ENCODE measurements around the gene ZDHHC21.
A peak's percentile ranks its signal among the peaks of the same experiment; 100 is the strongest.

Gene ZDHHC21, protein sequence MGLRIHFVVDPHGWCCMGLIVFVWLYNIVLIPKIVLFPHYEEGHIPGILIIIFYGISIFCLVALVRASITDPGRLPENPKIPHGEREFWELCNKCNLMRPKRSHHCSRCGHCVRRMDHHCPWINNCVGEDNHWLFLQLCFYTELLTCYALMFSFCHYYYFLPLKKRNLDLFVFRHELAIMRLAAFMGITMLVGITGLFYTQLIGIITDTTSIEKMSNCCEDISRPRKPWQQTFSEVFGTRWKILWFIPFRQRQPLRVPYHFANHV

GRCh38 chr9:14693251-14693861 lies at the start of gene ZDHHC21:
ZDHHC21 (minus strand) TSS chr9:14693432; CDS start chr9:14674340, 19,092 bp downstream.
- no peak for DNase-seq (ENCODE audit: low read depth)

- DNase-seq (ENCODE audit: low read depth): no peak
Observed at GRCh38 chr9:14741369-14741768, 48.1 kb upstream of the ZDHHC21 start.

GRCh38 chr9:14733133-14733532 lies 39.9 kb upstream of the ZDHHC21 start:
- no peak for DNase-seq (ENCODE audit: low read depth)

DNA sequence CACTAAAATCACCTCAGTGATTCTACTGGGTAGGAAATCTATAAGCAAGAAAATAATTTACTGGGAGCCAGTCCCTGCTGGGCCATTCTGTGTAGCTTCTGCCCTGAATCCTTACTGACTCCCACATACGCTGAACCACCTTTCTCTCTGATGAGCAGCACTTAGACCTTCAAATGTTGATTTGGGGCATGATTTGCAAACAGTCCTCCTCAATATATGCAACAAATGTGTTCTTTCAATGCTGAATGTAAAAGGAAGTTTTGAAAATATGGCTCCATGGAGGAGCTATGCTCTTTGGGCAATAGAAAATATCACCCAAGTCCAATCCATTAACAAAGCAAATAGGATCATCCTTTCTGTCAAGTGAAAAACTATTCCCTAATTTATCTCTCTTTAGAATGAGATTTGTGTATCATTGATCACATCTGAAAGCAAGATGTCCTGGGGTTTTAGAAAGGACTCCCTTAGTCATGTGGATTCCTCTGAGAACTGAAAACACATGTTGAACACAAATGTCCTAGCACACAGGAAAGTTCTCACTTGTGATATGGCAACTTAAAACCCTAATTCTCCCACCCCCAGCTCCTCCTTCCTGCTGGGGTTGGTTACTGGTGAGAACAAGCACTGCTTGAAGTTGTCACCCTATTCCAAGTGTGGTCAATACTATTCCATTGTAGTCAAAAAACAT lies 38.2 kb upstream of the ZDHHC21 start:
- no peak for DNase-seq (ENCODE audit: low read depth)

DNA sequence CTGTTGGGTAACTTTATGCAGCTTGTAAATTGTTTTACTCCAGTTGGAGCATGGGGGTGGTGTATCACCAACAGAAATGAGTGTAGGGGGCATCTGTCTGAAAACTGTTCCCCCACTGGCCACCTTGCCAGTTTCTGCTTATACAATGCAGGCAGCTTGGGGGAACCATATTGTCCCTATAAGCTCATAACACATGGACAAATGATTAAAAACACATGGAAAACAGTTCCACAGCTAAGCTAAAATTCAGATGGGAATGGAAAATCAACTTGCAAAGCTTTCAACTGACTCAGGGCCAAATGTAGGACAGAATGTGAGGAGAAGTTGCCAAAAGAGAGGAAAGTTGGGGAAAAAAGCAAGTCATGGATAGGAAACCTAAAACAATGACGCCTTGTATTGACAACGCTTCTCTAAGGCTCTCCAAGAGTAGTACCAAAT lies 37.2 kb upstream of the ZDHHC21 start:
- DNase-seq (ENCODE audit: low read depth): no peak

DNA sequence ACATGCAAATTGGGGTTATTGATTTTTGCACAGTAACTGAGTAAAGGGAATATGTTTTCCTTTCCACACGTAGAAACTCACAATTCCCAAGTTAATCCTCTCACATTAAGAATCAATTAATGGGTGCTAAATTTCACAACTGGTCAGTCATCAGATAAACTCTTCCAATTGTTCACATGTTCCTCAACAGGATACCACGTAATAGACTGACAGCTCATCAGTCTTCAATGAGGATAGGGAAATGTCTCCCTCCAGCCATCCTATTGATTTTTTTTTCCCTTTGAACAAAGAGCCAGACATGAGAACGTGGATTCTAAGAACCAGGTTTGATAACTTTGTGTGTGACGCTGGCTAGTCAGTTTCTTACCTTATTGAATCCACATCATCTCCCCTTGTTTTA lies 30.1 kb upstream of the ZDHHC21 start:
- DNase-seq (ENCODE audit: low read depth): no peak

GRCh38 chr9:14722391-14723035 lies 29.3 kb upstream of the ZDHHC21 start, which contains the start of gene CER1:
CER1 (minus strand) TSS chr9:14722733; CDS start chr9:14722672, 61 bp downstream.
- no peak for DNase-seq (ENCODE audit: low read depth)

- DNase-seq (ENCODE audit: low read depth): no peak
Observed at GRCh38 chr9:14719231-14719923, 26.1 kb upstream of the ZDHHC21 start.

DNA sequence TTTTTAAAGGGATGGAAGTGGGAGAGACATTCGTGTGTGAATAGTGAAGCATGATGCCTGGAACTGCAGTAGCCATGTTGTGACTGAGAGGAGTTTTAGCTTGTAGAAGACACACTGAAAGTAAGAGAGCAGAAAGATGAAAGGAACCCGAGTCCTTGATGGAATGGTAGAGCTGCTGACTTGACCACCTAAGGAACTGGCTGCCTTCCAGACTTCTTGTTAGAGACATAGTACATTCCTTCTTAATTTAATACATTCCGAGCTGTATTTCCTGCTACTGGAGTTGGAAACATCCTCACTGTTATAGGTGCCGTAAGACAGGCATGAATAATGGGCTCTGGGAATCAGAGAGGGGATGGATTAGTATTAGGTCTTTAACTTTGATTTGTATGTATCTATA lies 21.9 kb upstream of the ZDHHC21 start:
- no peak for DNase-seq (ENCODE audit: low read depth)

DNA sequence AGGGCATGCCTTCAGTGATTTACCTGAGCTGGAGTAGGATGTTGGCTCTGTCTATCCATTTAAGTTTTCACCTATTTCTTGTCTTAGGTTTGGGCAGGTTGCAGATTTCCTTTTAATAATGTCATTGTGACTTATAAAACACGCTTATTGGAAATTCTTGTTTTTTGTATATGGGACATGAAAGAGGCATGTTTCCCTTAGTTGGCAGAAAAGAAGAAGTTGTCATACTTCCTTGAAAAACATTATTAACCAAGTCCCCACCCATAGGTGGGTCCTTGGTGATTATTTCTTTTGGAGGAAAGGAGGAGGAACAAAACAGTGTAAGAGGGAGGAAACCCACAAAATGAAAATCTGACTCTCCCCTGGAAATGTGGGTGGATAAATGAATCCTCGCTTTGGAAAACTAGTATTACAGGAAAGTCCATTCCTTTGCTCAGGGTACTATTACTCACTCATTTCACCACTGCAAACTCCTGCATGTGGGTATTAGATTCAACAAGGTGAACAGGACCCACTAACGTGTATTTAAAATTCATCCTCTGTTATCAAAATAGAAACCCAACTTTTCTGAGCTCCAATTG lies 20.0 kb upstream of the ZDHHC21 start:
- no peak for DNase-seq (ENCODE audit: low read depth)

- no peak for DNase-seq (ENCODE audit: low read depth)
Observed at GRCh38 chr9:14710804-14711203, 17.6 kb upstream of the ZDHHC21 start.

DNA sequence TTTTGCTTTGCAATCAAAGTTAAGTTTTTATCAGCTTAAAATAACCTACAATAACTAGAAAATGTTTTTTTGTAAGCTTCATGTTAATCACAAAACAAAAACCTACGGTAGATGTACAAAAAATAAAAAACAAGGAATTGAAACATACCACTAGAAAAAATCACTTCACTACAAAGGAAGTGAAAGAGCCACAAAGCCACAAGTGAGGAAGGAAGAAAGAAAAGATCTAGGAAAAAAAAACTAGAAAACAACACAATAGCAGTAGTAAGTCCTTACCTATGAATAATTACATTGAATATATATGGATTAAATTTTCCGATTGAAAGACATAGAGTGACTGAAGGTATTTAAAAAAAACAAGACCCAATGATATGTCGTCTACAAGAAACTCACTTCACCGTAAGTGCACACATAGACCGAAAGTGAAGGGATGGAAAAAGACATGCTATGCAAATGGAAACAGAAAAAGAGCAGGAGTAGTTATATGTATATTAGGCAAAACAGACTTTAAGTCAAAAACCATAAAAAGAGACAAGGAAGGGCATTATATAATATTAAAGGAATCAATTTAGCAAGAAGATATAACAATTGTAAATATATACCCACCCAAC lies 13.4 kb upstream of the ZDHHC21 start:
- no peak for DNase-seq (ENCODE audit: low read depth)

DNA sequence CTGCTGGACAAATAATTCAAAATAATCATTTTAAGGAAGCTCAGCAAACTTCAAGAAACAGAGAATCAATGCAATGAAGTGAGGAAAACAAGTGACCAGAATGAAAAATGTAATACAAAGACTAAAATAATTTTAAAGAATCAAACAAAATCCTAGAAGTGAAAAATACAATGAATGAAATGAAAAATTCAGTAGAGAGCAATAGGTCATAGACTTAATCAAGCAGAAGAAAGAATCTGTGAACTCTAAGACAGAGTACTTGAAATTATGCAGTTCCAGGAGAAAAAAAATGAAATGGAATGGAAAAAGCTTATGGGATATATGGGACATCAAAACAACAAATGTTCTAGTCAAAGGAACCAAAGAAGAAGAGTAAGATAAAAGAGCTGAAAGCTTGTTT lies 11.8 kb upstream of the ZDHHC21 start:
- no peak for DNase-seq (ENCODE audit: low read depth)

- DNase-seq (ENCODE audit: low read depth): no peak
Observed at GRCh38 chr9:14704281-14704680, 11.0 kb upstream of the ZDHHC21 start.

- DNase-seq (ENCODE audit: low read depth): no peak
Observed at GRCh38 chr9:14702200-14702720, 9.0 kb upstream of the ZDHHC21 start.

- no peak for DNase-seq (ENCODE audit: low read depth)
Observed at GRCh38 chr9:14692470-14693250, 572 bp downstream of the ZDHHC21 start.

DNA sequence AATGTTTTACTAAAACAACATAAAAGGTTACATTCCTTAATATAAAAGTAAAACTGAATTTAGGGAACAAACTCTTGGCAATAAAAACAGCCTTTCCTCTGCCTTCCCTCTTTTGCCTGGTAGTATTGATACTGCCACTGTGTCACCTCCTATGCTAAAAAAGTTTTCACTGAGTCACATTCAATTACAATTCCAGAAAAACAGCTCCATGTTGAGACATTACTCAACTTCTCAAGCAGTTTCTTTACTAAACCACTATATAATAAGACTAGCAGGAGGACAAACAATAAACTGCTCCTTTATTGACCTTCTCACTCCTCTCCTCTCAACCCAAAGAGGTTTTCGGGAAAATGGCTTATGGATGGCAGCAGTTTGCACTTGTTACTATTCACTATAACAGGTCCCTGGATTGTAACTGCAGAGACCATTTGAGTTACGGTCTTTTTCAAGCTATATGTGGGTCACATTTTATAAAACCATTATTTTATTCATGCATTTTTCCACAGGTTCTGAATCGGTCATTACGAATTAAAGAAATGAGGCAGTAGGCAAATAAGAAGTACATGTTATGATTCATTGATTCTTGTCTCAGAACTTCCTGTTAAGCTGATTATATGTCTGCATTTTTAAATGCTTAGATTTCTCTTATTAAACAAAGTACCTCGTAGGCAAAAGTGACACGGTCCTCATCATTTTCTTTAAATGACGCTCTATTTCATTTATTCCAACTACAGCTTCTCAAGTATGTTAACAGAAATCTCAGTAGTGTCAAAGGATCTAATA lies 2.1 kb downstream of the ZDHHC21 start:
- DNase-seq (ENCODE audit: low read depth): no peak

DNA sequence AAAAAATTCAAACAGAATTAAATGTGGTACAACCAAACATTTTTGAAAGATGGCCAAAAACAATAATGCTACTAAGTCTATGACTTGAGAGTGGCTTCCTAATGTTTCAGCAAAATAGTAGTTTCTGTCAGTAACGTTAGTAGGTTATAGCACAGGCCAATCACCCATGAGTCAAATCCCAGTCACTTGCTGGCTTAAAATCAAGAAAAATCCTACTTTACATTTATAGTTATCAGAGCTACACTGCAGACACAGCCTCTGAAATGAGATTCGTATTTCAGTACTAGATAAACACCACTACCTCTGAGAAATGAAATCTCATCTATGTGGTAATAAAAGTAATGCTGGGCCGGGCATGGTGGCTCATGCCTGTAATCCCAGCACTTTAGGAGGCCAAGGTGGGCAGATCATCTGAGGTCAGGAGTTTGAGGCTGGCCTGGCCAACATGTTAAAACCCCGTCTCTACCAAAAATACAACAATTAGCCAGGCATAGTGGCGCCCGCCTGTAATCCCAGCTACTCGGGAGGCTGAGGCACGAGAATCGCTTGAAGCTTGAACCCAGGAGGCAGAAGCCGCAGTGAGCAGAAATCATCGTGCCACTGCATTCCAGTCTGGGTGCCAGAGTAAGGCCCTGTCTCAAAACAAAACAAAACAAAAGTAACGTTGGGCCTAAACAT lies 6.1 kb downstream of the ZDHHC21 start:
- peak; percentile 67 for DNase-seq (ENCODE audit: low read depth)

GRCh38 chr9:14686168-14686567 lies 7.1 kb downstream of the ZDHHC21 start:
- no peak for DNase-seq (ENCODE audit: low read depth)

All from non-pigmented ciliary epithelial cell (primary cell).